Measurements from ENCODE around the gene PRLHR.
A peak's percentile ranks its signal among the peaks of the same experiment; 100 is the strongest.

PRLHR gene

GRCh38 chr10:118569882-118570252 lies 25.6 kb downstream of the PRLHR start:
- H3K4me3 ChIP-seq (ENCODE audit: low read depth, low read length) = no peak overlapping the region
- DNase-seq (ENCODE audit: low read depth) = no peak
- TF ChIP-seq MYC (IDR thresholded peaks at IDR 0.05; ENCODE audit: low read depth, low read length) = no peak
- TF ChIP-seq MAX (IDR thresholded peaks at IDR 0.05; ENCODE audit: low read depth, low read length) = no peak
- no peak for TF ChIP-seq POLR2A (IDR thresholded peaks at IDR 0.05; ENCODE audit: extremely low read depth, insufficient read length)
- no peak for TF ChIP-seq CTCF (IDR thresholded peaks at IDR 0.05; ENCODE audit: low read depth, low read length)

GRCh38 chr10:118569241-118569881 lies 26.1 kb downstream of the PRLHR start:
- DNase-seq (ENCODE audit: low read depth) = no peak
- no peak for TF ChIP-seq CTCF (IDR thresholded peaks at IDR 0.05; ENCODE audit: low read depth, low read length)
- no peak for TF ChIP-seq MAX (IDR thresholded peaks at IDR 0.05; ENCODE audit: low read depth, low read length)
- no peak for TF ChIP-seq MYC (IDR thresholded peaks at IDR 0.05; ENCODE audit: low read depth, low read length)
- TF ChIP-seq POLR2A (IDR thresholded peaks at IDR 0.05; ENCODE audit: extremely low read depth, insufficient read length) = no peak
- H3K4me3 ChIP-seq (ENCODE audit: low read depth, low read length) = no peak overlapping the region

GRCh38 chr10:118568327-118568848 lies 27.1 kb downstream of the PRLHR start:
- DNase-seq (ENCODE audit: low read depth) = peak; percentile 63
- H3K4me3 ChIP-seq (ENCODE audit: low read depth, low read length) = no peak overlapping the region
- peak; percentile 56 for TF ChIP-seq CTCF (IDR thresholded peaks at IDR 0.05; ENCODE audit: low read depth, low read length)
- TF ChIP-seq MYC (IDR thresholded peaks at IDR 0.05; ENCODE audit: low read depth, low read length) = peak; percentile 37
- no peak for TF ChIP-seq POLR2A (IDR thresholded peaks at IDR 0.05; ENCODE audit: extremely low read depth, insufficient read length)
- TF ChIP-seq MAX (IDR thresholded peaks at IDR 0.05; ENCODE audit: low read depth, low read length) = no peak

- no peak for DNase-seq (ENCODE audit: low read depth)
- H3K4me3 ChIP-seq (ENCODE audit: low read depth, low read length) = no peak overlapping the region
- TF ChIP-seq POLR2A (IDR thresholded peaks at IDR 0.05; ENCODE audit: extremely low read depth, insufficient read length) (no peak), CTCF (IDR thresholded peaks at IDR 0.05; ENCODE audit: low read depth, low read length) (no peak), MYC (IDR thresholded peaks at IDR 0.05; ENCODE audit: low read depth, low read length) (no peak), MAX (IDR thresholded peaks at IDR 0.05; ENCODE audit: low read depth, low read length) (no peak)
These were observed 27.7 kb downstream of the PRLHR start for GRCh38 chr10:118567701-118568248.

GRCh38 chr10:118566911-118567310 lies 28.5 kb downstream of the PRLHR start:
- DNase-seq (ENCODE audit: low read depth) = no peak
- TF ChIP-seq MAX (IDR thresholded peaks at IDR 0.05; ENCODE audit: low read depth, low read length) (no peak), POLR2A (IDR thresholded peaks at IDR 0.05; ENCODE audit: extremely low read depth, insufficient read length) (no peak), CTCF (IDR thresholded peaks at IDR 0.05; ENCODE audit: low read depth, low read length) (no peak), MYC (IDR thresholded peaks at IDR 0.05; ENCODE audit: low read depth, low read length) (no peak)
- H3K4me3 ChIP-seq (ENCODE audit: low read depth, low read length) = no peak overlapping the region

Data from NB4 (cell line).